Activated CD4-positive, alpha-beta memory T cell treated with anti-CD3 and anti-CD28 coated beads, Interleukin-2, amount 10 ng/mL, durations not matched to agents 7 days and 5 days (primary cell): Measurements from ENCODE around the gene ATP1A3. TPM values are rescaled to one million over a fixed set of nuclear protein-coding genes. Genes with fewer than 3 reads are reported as not detected.

Experiments
- CTCF ChIA-PET: fragments of 350-600 bp; sonication (Branson Sonifier 250); formaldehyde crosslinking; loops from one replicate; lab custom pipeline; 2021; ENCODE audit warnings: antibody characterized with exemption, inconsistent platforms; lab: Charles Lee
- POLR2A ChIA-PET: fragments of 350-600 bp; sonication (Branson Sonifier 250); formaldehyde crosslinking; loops from one replicate; lab custom pipeline; 2021; ENCODE audit warnings: antibody characterized with exemption; lab: Charles Lee
- DNase-seq: peaks from one replicate; pipeline ENCODE4 v3.0.0-alpha.2; 2020
- H3K27ac Mint-ChIP-seq: one replicate; pipeline ENCODE4 v1.8.0; 2021; ENCODE audit warnings: mild to moderate bottlenecking, mixed read lengths
- H3K27me3 Mint-ChIP-seq: one replicate; pipeline ENCODE4 v1.8.0; 2021; ENCODE audit warnings: mixed read lengths
- H3K36me3 Mint-ChIP-seq: one replicate; pipeline ENCODE4 v1.8.0; 2021; ENCODE audit warnings: low read depth, mixed read lengths
- H3K4me1 Mint-ChIP-seq: one replicate; pipeline ENCODE4 v1.8.0; 2021; ENCODE audit warnings: mixed read lengths
- H3K4me3 Mint-ChIP-seq: one replicate; pipeline ENCODE4 v1.8.0; 2021; ENCODE audit warnings: mild to moderate bottlenecking, mixed read lengths
- H3K9me3 Mint-ChIP-seq: one replicate; pipeline ENCODE4 v1.8.0; 2021; ENCODE audit warnings: mixed read lengths
- total RNA-seq, 2 experiments: library from RNA; stranded (reverse); gene quantifications; one replicate each; pipeline ENCODE4 v1.2.3, GENCODE V29; 2021

The ATP1A3 gene
- total RNA-seq, 2 experiments from 2014 or later = 1.2 to 1.9 TPM

DNA sequence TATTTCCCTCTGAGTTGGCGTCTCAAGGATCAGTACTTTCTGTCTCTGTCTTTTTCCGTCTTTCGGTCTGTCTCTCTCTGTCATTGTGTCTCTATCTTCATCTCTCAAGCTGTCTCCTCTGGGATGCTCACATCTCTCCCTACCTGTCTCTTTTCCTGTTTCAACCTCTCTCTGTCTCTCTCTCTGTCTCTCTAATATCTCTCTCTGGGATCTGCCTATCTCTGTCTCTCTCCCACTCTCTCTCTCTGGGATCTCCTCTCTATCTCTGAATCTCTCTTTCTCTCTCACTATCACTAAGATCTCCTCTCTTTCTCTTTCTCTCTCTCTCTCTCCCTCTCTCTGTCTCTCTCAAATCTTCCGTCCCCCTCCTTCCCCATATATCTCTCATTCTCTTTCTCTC lies 4.0 kb downstream of the ATP1A3 start:
- Mint-ChIP-seq H3K4me3 (no peak overlapping the region), H3K36me3 (no peaks in the 10 kb centered on the region), H3K9me3 (no peaks in the 10 kb centered on the region), H3K27ac (no peak overlapping the region), H3K27me3 (peaks cover 14% of the 10 kb centered on the region), H3K4me1 (peaks cover 12% of the 10 kb centered on the region)
- DNase-seq = no peak
- ChIA-PET POLR2A (no interaction called here), CTCF (no interaction called here)

DNA sequence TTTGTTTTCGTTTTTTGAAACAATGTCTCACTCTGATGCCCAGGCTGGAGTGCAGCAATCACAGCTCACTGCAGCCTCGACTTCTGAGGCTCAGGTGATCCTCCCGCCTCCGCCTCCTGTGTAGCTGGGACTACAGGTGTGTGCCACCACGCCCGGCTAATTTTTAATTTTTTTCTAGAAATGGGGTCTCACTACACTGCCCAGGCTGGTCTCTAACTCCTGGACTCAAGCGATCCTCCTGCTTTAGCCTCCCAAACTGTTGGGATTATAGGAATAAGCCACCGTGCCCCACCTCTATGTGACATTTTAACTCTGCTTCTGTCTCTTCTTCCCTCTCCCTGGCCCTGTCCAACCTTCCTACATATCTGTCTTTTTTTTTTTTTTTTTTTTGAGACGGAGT lies 5.1 kb downstream of the ATP1A3 start:
- Mint-ChIP-seq H3K27me3 (peaks cover 9% of the 10 kb centered on the region), H3K4me1 (peaks cover 7% of the 10 kb centered on the region), H3K36me3 (no peaks in the 10 kb centered on the region), H3K9me3 (no peaks in the 10 kb centered on the region), H3K27ac (no peak overlapping the region), H3K4me3 (no peak overlapping the region)
- DNase-seq = no peak
- POLR2A ChIA-PET = no interaction called here
- CTCF ChIA-PET = interaction anchor here (0.7 kb wide), 1 partner anchor 200 kb away, joined by 3 read pairs; no protein-coding TSS in a partner anchor

DNA sequence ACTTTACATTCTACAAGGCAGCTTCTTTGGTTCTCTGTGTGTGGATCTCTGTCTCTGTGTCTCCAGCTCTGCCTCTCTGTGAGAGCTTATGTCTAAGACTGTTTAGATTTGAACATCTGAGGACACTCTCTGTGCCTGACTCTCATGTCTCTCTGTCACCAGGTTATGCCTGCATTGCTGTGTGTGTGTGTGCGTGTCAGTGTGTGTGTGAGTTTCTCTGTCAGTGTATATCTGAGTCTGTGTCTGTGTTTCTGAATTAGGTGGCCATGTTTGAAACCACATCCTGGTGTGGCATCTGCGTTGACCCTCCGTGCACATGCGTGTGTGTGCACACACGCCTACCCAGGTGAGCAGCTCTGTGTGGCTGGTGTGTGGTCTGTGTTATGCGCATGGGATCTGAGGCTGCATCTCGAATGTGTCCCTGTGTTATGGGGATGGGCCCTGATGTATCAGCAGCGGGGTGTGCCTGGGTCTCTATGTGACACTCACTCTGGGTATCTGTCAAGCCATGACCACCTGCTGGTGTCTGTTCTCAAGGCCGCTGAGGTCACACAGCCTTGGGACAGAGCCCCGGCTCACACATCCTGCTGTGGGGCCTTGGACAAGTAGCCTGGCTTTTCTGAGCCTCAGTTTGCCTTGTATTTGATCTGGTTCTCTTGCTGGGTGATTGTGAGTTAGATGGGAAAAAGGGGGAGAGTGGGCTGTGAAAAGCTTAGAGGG lies 6.7 kb downstream of the ATP1A3 start:
- POLR2A ChIA-PET = no interaction called here

DNA sequence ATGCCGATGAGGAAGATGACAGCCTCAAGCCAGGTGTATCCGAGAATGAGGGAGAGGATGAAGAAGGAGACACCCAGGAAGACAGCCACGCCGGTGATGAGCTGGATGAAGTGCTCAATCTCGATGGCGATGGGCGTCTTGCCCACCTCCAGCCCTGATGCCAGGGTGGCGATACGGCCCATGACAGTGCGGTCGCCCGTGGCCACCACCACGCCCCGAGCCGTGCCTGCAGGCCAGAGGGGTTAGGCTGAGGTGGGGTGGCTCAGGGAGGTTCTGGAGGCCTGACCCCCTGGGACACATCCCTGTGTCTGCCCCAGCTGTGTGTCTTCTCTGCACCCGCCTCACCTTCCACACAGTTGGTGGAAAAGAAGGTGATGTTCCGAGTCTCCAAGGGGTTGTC lies 9.1 kb downstream of the ATP1A3 start:
- POLR2A ChIA-PET = no interaction called here
- H3K4me3 Mint-ChIP-seq = no peak overlapping the region
- DNase-seq = no peak
- H3K27ac Mint-ChIP-seq = no peak overlapping the region
- CTCF ChIA-PET = no interaction called here
- H3K9me3 Mint-ChIP-seq = no peaks in the 10 kb centered on the region
- no peaks in the 10 kb centered on the region for H3K27me3 Mint-ChIP-seq
- H3K4me1 Mint-ChIP-seq = no peaks in the 10 kb centered on the region
- no peaks in the 10 kb centered on the region for H3K36me3 Mint-ChIP-seq

More for the DNA sequence above, 6.7 kb downstream of the ATP1A3 start:
- Mint-ChIP-seq H3K36me3 (no peaks in the 10 kb centered on the region), H3K9me3 (no peaks in the 10 kb centered on the region), H3K4me1 (no peaks in the 10 kb centered on the region), H3K27me3 (no peaks in the 10 kb centered on the region), H3K4me3 (no peak overlapping the region), H3K27ac (no peak overlapping the region)
- DNase-seq = no peak
- CTCF ChIA-PET = no interaction called here

DNA sequence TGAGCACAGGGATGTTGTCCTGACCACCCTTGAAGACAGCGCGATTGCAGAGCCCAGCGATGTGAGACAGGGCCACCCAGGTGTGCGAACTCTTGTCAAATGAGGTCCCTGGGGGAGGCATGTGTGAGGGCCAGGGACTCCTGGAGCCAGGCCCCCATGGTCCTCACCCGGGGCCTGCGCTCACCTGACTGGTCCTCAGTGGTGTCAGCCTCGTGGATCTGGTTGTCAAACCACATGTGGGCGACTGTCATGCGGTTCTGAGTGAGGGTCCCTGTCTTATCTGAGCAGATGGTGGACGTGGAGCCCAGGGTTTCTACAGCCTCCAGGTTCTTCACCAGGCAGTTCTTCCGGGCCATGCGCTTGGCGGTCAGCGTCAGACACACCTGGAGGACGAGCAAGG lies 12.3 kb downstream of the ATP1A3 start:
- H3K4me1 Mint-ChIP-seq = no peaks in the 10 kb centered on the region
- no peaks in the 10 kb centered on the region for H3K36me3 Mint-ChIP-seq
- no peak for DNase-seq
- H3K4me3 Mint-ChIP-seq = no peak overlapping the region
- CTCF ChIA-PET = no interaction called here
- H3K9me3 Mint-ChIP-seq = no peaks in the 10 kb centered on the region
- H3K27ac Mint-ChIP-seq = no peak overlapping the region
- POLR2A ChIA-PET = no interaction called here
- no peaks in the 10 kb centered on the region for H3K27me3 Mint-ChIP-seq

DNA sequence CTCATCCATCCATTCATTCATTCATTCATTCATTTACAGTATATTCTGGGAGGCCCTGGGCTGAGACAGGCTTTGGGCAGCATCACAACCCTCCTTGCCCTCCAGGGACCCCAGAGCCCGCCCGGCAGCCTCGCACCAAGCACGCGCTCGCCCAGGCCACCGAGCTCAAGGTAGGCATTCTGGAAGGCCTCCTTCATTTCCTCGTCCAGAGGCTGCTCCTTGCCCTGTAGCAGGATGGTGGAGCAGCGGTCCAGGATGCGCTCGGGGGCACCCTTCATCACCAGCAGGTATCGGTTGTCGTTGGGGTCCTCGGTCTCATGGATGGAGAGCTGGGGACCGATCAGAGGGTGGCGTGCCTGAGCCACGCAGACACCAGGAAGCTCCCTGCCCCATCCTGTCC lies 15.6 kb downstream of the ATP1A3 start:
- no peaks in the 10 kb centered on the region for H3K4me1 Mint-ChIP-seq
- H3K36me3 Mint-ChIP-seq = no peaks in the 10 kb centered on the region
- H3K9me3 Mint-ChIP-seq = no peaks in the 10 kb centered on the region
- ChIA-PET CTCF (no interaction called here), POLR2A (no interaction called here)
- H3K27me3 Mint-ChIP-seq = no peaks in the 10 kb centered on the region
- H3K27ac Mint-ChIP-seq = no peak overlapping the region
- no peak overlapping the region for H3K4me3 Mint-ChIP-seq
- no peak for DNase-seq

DNA sequence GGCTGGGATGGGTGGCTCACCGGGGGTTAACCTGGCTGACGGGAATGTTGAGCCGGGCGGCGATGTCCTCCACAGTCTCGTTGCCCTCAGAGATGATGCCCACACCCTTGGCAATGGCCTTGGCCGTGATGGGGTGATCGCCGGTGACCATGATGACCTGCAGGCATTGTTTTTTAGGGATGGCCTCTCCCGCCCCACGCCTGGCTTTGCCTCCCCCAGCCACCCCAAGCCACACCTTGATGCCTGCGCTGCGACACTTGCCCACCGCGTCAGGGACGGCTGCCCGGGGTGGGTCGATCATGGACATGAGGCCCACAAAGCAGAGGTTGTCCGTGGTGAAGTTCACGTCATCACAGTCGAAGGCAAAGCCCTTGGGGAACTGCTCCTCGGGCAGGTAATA lies 16.1 kb downstream of the ATP1A3 start:
- no peaks in the 10 kb centered on the region for H3K9me3 Mint-ChIP-seq
- DNase-seq = no peak
- H3K4me3 Mint-ChIP-seq = no peak overlapping the region
- H3K27me3 Mint-ChIP-seq = no peaks in the 10 kb centered on the region
- CTCF ChIA-PET = no interaction called here
- POLR2A ChIA-PET = no interaction called here
- no peak overlapping the region for H3K27ac Mint-ChIP-seq
- H3K36me3 Mint-ChIP-seq = no peaks in the 10 kb centered on the region
- H3K4me1 Mint-ChIP-seq = no peaks in the 10 kb centered on the region

DNA sequence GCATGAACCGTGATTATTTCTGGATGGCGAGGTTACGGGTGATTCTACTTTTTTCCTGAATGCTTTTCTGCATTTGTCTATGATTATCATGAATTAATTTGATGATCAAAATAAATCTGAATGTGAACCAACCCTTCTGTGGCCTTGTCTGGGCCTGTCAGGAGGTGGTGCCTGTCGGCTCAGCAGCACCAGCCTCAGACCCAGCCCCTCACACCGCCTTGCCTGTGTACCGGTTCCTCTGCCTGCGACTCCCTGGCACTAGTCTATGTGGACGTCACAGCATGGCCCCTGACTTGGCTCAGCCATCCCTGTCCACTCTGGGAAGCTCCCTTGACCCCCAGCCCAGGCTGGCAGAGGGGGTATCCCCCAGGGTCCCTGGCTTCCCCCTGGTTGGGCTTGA lies 19.4 kb downstream of the ATP1A3 start:
- Mint-ChIP-seq H3K36me3 (no peaks in the 10 kb centered on the region), H3K4me3 (no peak overlapping the region), H3K27ac (no peak overlapping the region), H3K4me1 (no peaks in the 10 kb centered on the region), H3K27me3 (no peaks in the 10 kb centered on the region), H3K9me3 (no peaks in the 10 kb centered on the region)
- no peak for DNase-seq
- CTCF ChIA-PET = no interaction called here
- POLR2A ChIA-PET = no interaction called here

DNA sequence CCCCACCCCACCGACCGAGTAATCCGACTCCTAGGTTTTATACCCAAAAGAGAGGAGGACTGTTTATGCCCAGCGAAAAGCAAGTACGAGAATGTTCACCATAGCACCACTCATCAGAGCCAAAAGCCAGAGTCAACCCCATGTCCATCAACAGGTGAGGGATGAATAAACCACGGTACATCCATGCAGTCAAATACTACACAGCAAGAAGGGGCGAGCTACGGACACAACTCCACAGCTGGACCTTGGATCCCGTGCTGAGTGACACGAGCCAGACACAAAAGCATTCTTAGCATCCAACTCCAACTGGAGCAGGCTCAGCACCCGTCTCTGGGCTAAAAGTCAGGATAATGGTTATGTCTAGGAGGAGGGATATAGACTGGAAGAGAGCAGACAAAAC lies 22.7 kb downstream of the ATP1A3 start:
- Mint-ChIP-seq H3K4me1 (no peaks in the 10 kb centered on the region), H3K4me3 (no peak overlapping the region), H3K27me3 (no peaks in the 10 kb centered on the region), H3K27ac (no peak overlapping the region), H3K9me3 (no peaks in the 10 kb centered on the region), H3K36me3 (no peaks in the 10 kb centered on the region)
- ChIA-PET CTCF (no interaction called here), POLR2A (no interaction called here)
- no peak for DNase-seq

DNA sequence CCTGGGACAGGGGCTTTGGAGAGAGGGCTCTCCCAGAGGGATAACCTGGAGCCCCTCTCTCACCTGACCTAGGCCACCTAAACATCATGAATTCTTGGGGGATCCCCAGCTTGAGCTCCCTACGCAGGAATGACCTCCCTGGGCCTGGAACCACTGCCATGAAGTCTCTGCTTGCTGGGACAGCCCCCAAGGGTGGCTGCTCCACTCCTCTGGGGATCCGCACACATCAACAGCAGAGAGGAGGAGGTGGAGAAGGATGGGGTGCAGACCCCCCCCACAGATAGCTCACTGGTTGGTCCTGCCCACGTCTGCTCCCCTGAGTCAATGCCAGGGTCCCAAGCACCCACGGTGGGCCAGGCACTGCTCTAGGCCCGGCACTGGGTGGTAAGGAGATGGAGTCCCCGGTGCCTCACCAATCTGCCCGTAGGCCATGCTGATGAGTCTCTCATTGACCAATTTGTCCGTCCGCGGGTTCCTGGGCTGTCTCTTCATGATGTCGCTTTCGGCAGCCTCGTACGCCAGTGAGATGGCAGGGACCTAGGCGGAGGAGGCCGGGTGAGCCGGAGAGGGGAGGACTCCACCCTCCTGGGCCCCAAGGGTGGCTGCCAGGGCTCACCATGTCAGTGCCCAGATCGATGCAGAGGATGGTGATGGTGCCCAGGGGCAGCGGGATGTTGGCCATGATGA lies 24.1 kb downstream of the ATP1A3 start:
- H3K9me3 Mint-ChIP-seq = no peaks in the 10 kb centered on the region
- H3K27me3 Mint-ChIP-seq = no peaks in the 10 kb centered on the region
- ChIA-PET CTCF (no interaction called here), POLR2A (no interaction called here)
- no peak overlapping the region for H3K27ac Mint-ChIP-seq
- H3K4me3 Mint-ChIP-seq = no peak overlapping the region
- no peak for DNase-seq
- no peaks in the 10 kb centered on the region for H3K36me3 Mint-ChIP-seq
- no peaks in the 10 kb centered on the region for H3K4me1 Mint-ChIP-seq

DNA sequence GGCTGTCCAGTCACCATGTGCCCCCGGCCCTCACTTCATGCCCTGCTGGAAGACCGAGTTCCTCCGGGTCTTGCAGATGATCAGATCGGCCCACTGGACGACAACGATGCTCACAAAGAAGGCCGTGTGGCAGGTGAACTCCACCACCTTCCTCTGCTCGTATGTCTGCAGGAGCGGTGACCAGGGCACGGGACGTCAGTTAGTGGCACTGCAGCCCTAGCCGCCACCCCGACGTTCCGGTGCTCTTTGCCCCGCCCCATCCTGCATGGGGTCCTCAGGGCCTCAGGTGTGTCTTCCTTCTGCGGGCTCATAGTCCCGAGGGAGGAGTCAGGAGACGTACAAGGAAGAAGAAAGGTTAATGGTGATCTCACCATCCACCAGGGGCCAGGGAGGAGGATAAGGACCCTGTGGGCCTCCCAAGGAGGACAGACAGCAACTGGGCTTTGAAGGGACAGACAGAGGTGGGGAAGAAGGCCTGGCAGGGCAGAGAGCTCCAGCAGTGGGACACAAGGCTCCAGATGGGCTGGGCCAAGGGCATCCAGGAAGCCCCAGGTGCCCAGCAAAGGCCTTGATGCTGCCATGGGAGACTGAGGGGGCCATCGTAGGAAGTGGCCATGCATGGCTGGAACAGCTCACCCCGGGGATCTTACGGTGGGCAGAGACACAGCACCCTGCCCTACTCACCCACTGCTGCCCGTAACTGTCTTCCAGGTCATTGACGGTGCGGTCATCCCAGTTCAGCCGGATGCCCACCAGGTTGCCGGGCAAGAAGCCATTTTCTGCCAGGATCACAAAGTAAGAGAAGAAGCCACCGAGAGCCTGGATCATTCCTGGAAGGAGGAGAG lies 25.1 kb downstream of the ATP1A3 start:
- Mint-ChIP-seq H3K27ac (no peak overlapping the region), H3K36me3 (no peaks in the 10 kb centered on the region), H3K27me3 (no peaks in the 10 kb centered on the region), H3K4me3 (no peak overlapping the region), H3K4me1 (no peaks in the 10 kb centered on the region), H3K9me3 (no peaks in the 10 kb centered on the region)
- POLR2A ChIA-PET = no interaction called here
- CTCF ChIA-PET = no interaction called here
- no peak for DNase-seq

DNA sequence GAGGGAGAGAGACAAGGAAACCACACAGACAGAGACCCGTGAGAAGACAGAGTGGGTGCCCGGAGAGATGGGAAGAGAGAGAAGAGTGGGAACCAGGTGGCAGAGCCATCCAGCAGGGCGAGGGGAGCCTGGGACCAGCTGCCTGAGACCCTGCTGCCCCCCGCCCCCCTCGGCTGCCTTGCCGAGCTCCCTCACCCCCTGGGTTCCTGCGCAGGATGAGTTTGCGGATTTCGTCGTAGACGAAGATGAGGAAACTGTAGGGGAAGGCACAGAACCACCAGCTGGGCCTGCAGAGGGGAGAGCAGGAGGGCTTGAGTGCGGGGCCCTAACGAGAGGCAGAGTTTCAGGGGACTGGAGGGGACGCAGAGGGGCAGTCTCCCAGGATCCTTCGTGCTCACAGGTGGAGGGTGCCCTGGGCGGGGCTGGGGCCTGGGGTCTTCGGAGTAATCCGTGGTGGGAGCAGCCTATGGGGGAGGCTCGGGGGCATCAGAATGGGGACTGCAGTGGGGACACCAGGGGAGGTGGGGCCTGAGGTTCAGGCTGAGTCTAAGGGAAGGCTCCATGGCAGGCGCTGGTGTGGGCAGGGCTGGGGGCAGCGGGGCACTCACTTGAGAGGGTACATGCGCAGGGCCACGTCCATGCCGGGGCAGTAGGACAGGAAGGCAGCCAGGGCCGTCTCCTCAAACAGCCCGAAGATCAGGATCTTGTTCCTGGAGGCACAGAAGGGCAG lies 26.8 kb downstream of the ATP1A3 start:
- ChIA-PET CTCF (no interaction called here), POLR2A (no interaction called here)
- DNase-seq = no peak
- H3K36me3 Mint-ChIP-seq = no peaks in the 10 kb centered on the region
- H3K9me3 Mint-ChIP-seq = no peaks in the 10 kb centered on the region
- no peak overlapping the region for H3K27ac Mint-ChIP-seq
- no peaks in the 10 kb centered on the region for H3K27me3 Mint-ChIP-seq
- H3K4me1 Mint-ChIP-seq = no peaks in the 10 kb centered on the region
- H3K4me3 Mint-ChIP-seq = no peak overlapping the region

DNA sequence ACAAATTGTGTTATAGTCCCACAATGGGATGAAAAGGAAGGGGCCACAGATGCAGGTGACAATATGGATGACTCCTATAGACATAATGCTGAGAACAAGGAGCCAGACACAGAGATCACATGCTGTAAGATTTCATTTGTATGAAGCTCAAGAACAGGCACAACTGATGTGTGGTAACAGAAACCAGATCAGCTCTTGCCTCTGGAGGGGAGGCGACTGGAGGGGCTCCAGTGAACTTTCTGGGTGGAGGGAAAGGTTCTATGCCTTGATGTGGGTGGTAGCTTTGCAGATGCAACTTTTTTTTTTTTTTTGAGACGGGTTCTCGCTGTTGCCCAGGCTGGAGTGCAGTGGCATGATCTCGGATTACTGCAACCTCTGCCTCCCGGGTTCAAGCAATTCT lies 28.9 kb downstream of the ATP1A3 start:
- Mint-ChIP-seq H3K27ac (no peak overlapping the region), H3K27me3 (no peaks in the 10 kb centered on the region), H3K9me3 (no peaks in the 10 kb centered on the region), H3K36me3 (no peaks in the 10 kb centered on the region), H3K4me3 (no peak overlapping the region), H3K4me1 (no peaks in the 10 kb centered on the region)
- POLR2A ChIA-PET = no interaction called here
- CTCF ChIA-PET = no interaction called here
- DNase-seq = no peak
